ENCODE results near the gene ENPP5.

DNA sequence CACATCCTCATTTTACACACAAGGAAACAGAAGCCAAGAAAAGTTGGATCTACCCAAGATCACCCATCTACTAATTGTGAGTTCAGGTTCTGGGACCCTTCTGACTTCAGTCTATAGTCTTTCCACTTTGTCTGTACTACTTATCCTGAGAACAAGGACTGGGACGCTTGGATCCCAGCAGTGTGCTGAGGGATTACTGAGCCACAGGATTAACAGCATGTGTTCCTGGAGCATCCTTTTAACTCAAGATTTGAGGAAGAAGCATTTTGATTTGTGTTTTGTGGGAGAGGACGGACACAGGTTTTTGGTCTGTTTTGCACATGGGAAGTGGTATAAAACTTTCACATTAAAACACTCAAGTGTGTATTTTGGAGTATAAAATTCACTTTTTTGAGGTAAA is 36.6 kb downstream of the ENPP5 start:
- TF ChIP-seq, protein P1, sequence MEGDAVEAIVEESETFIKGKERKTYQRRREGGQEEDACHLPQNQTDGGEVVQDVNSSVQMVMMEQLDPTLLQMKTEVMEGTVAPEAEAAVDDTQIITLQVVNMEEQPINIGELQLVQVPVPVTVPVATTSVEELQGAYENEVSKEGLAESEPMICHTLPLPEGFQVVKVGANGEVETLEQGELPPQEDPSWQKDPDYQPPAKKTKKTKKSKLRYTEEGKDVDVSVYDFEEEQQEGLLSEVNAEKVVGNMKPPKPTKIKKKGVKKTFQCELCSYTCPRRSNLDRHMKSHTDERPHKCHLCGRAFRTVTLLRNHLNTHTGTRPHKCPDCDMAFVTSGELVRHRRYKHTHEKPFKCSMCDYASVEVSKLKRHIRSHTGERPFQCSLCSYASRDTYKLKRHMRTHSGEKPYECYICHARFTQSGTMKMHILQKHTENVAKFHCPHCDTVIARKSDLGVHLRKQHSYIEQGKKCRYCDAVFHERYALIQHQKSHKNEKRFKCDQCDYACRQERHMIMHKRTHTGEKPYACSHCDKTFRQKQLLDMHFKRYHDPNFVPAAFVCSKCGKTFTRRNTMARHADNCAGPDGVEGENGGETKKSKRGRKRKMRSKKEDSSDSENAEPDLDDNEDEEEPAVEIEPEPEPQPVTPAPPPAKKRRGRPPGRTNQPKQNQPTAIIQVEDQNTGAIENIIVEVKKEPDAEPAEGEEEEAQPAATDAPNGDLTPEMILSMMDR (IDR thresholded peaks at IDR 0.05; ENCODE audit: low read depth, low read length, poor library complexity, severe bottlenecking), result no peak
- no peak for TF ChIP-seq EZH2phosphoT487 (IDR thresholded peaks at IDR 0.05; ENCODE audit: borderline replicate concordance, low read length)

All from DOHH2 (cell line).